ENCODE data around the gene B4GALT3.

- TF ChIP-seq YY1 (IDR thresholded peaks at IDR 0.05; ENCODE audit: insufficient read depth, insufficient read length) (no peak), ZNF274 (IDR thresholded peaks at IDR 0.05; ENCODE audit: low read depth, low read length) (no peak)
Measured at GRCh38 chr1:161198897-161199431, 21.7 kb upstream of the B4GALT3 start, which contains the start of gene ADAMTS4.

Measured in NT2/D1 (cell line).